Measurements from ENCODE around the gene SNX22.
A peak's percentile ranks its signal among the peaks of the same experiment; 100 is the strongest.
"Not testable (repeated sequence)": the region's sequence is repeated elsewhere in the genome, so short reads cannot be mapped to it uniquely, and the experiment has no call there.

The SNX22 gene

GRCh38 chr15:64151727-64152506 lies at the start of gene SNX22:
TSS of gene SNX22 (plus strand) at chr15:64151731. CDS start at chr15:64151776, 45 bp downstream.
- no peak for TF ChIP-seq CTCF (IDR thresholded peaks at IDR 0.05; ENCODE audit: low read depth, low read length)
- H3K4me3 ChIP-seq (ENCODE audit: low read depth, low read length), result peak within 1 kb of the TSS; percentile 57

- H3K4me3 ChIP-seq (ENCODE audit: low read depth, low read length), result no peak overlapping the region
- TF ChIP-seq CTCF (IDR thresholded peaks at IDR 0.05; ENCODE audit: low read depth, low read length), result no peak
These were observed 49.0 kb upstream of the SNX22 start for GRCh38 chr15:64102497-64102896.

GRCh38 chr15:64105113-64105704 lies 46.3 kb upstream of the SNX22 start:
- no peak for TF ChIP-seq CTCF (IDR thresholded peaks at IDR 0.05; ENCODE audit: low read depth, low read length)
- H3K4me3 ChIP-seq (ENCODE audit: low read depth, low read length), result no peak overlapping the region

GRCh38 chr15:64107337-64107736 lies 44.2 kb upstream of the SNX22 start:
- no peak for TF ChIP-seq CTCF (IDR thresholded peaks at IDR 0.05; ENCODE audit: low read depth, low read length)
- no peak overlapping the region for H3K4me3 ChIP-seq (ENCODE audit: low read depth, low read length)

- H3K4me3 ChIP-seq (ENCODE audit: low read depth, low read length), result not testable (repeated sequence)
These were observed 41.3 kb upstream of the SNX22 start for GRCh38 chr15:64110108-64110701.

- H3K4me3 ChIP-seq (ENCODE audit: low read depth, low read length), result no peak overlapping the region
- no peak for TF ChIP-seq CTCF (IDR thresholded peaks at IDR 0.05; ENCODE audit: low read depth, low read length)
These were observed 40.4 kb upstream of the SNX22 start for GRCh38 chr15:64110950-64111678.

- H3K4me3 ChIP-seq (ENCODE audit: low read depth, low read length), result no peak overlapping the region
- no peak for TF ChIP-seq CTCF (IDR thresholded peaks at IDR 0.05; ENCODE audit: low read depth, low read length)
These were observed 39.9 kb upstream of the SNX22 start for GRCh38 chr15:64111679-64112050.

All from WI38 (cell line).